Activated naive CD4-positive, alpha-beta T cell treated with anti-CD3 and anti-CD28 coated beads, Interleukin-2, amount 50 U/mL, for 24 hours (primary cell): ENCODE measurements around the gene EFHD1.
"Not testable (repeated sequence)": the region's sequence is repeated elsewhere in the genome, so short reads cannot be mapped to it uniquely, and the experiment has no call there.

Experiments used
- H3K27ac Mint-ChIP-seq: one replicate; pipeline ENCODE4 v1.8.0; 2021; ENCODE audit warnings: mild to moderate bottlenecking, mixed read lengths
- H3K27me3 Mint-ChIP-seq: one replicate; pipeline ENCODE4 v1.8.0; 2021; ENCODE audit warnings: mixed read lengths
- H3K36me3 Mint-ChIP-seq: one replicate; pipeline ENCODE4 v1.8.0; 2021; ENCODE audit warnings: mixed read lengths
- H3K4me1 Mint-ChIP-seq: one replicate; pipeline ENCODE4 v1.8.0; 2021; ENCODE audit warnings: mixed read lengths
- H3K4me3 Mint-ChIP-seq: one replicate; pipeline ENCODE4 v1.8.0; 2021; ENCODE audit warnings: mild to moderate bottlenecking, mixed read lengths
- H3K9me3 Mint-ChIP-seq: one replicate; pipeline ENCODE4 v1.8.0; 2021; ENCODE audit warnings: mixed read lengths

The EFHD1 gene

GRCh38 chr2:232634206-232635150, 1.1 kb downstream of the EFHD1 start:
- Mint-ChIP-seq H3K9me3 (no peaks in the 10 kb centered on the region), H3K36me3 (no peaks in the 10 kb centered on the region), H3K27me3 (peaks cover 21% of the 10 kb centered on the region), H3K27ac (no peak overlapping the region), H3K4me1 (peaks cover 6% of the 10 kb centered on the region), H3K4me3 (peak overlapping the region; percentile 42)

GRCh38 chr2:232635376-232635775, 2.0 kb downstream of the EFHD1 start:
- H3K9me3 Mint-ChIP-seq, H3K4me1 Mint-ChIP-seq, H3K36me3 Mint-ChIP-seq, H3K27ac Mint-ChIP-seq: not testable (repeated sequence)
- Mint-ChIP-seq H3K4me3 (peak overlapping the region; percentile 41), H3K27me3 (peaks cover 20% of the 10 kb centered on the region)

- H3K27ac Mint-ChIP-seq, result no peak overlapping the region
- H3K4me1 Mint-ChIP-seq, result peaks cover 6% of the 10 kb centered on the region
- H3K27me3 Mint-ChIP-seq, result peaks cover 20% of the 10 kb centered on the region
- no peaks in the 10 kb centered on the region for H3K9me3 Mint-ChIP-seq
- H3K4me3 Mint-ChIP-seq, result no peak overlapping the region
- no peaks in the 10 kb centered on the region for H3K36me3 Mint-ChIP-seq
These were observed 2.4 kb downstream of the EFHD1 start for GRCh38 chr2:232635820-232636219.

- peaks cover 18% of the 10 kb centered on the region for H3K27me3 Mint-ChIP-seq
- peak overlapping the region; percentile 51 for H3K27ac Mint-ChIP-seq
- H3K4me1 Mint-ChIP-seq, result peaks cover 6% of the 10 kb centered on the region
These were observed 3.5 kb downstream of the EFHD1 start for GRCh38 chr2:232636788-232637420.

GRCh38 chr2:232637866-232638583, 4.6 kb downstream of the EFHD1 start:
- Mint-ChIP-seq H3K27me3 (peaks cover 12% of the 10 kb centered on the region), H3K36me3 (no peaks in the 10 kb centered on the region), H3K9me3 (no peaks in the 10 kb centered on the region), H3K27ac (no peak overlapping the region), H3K4me3 (no peak overlapping the region), H3K4me1 (no peaks in the 10 kb centered on the region)

More at GRCh38 chr2:232636788-232637420, 3.5 kb downstream of the EFHD1 start:
- H3K36me3 Mint-ChIP-seq, result no peaks in the 10 kb centered on the region
- H3K9me3 Mint-ChIP-seq, result no peaks in the 10 kb centered on the region
- H3K4me3 Mint-ChIP-seq, result peak overlapping the region; percentile 20

- Mint-ChIP-seq H3K4me1 (no peaks in the 10 kb centered on the region), H3K4me3 (no peak overlapping the region), H3K36me3 (no peaks in the 10 kb centered on the region), H3K27ac (no peak overlapping the region), H3K9me3 (no peaks in the 10 kb centered on the region), H3K27me3 (peaks cover 3% of the 10 kb centered on the region)
These were observed 7.9 kb downstream of the EFHD1 start for GRCh38 chr2:232641153-232641848.

- Mint-ChIP-seq H3K4me3 (no peak overlapping the region), H3K36me3 (no peaks in the 10 kb centered on the region), H3K27me3 (peaks cover 3% of the 10 kb centered on the region), H3K27ac (no peak overlapping the region), H3K9me3 (no peaks in the 10 kb centered on the region), H3K4me1 (no peaks in the 10 kb centered on the region)
These were observed 9.7 kb downstream of the EFHD1 start for GRCh38 chr2:232643147-232643425.

GRCh38 chr2:232643813-232644347, 10.5 kb downstream of the EFHD1 start:
- Mint-ChIP-seq H3K27me3 (no peaks in the 10 kb centered on the region), H3K4me1 (no peaks in the 10 kb centered on the region), H3K4me3 (no peak overlapping the region), H3K9me3 (no peaks in the 10 kb centered on the region), H3K36me3 (no peaks in the 10 kb centered on the region), H3K27ac (no peak overlapping the region)

- Mint-ChIP-seq H3K36me3 (no peaks in the 10 kb centered on the region), H3K27ac (no peak overlapping the region), H3K4me1 (no peaks in the 10 kb centered on the region), H3K27me3 (no peaks in the 10 kb centered on the region), H3K9me3 (no peaks in the 10 kb centered on the region), H3K4me3 (no peak overlapping the region)
These were observed 11.7 kb downstream of the EFHD1 start for GRCh38 chr2:232645061-232645460.

GRCh38 chr2:232646726-232647125, 13.3 kb downstream of the EFHD1 start:
- Mint-ChIP-seq H3K4me3 (no peak overlapping the region), H3K4me1 (no peaks in the 10 kb centered on the region), H3K9me3 (no peaks in the 10 kb centered on the region), H3K36me3 (no peaks in the 10 kb centered on the region), H3K27ac (no peak overlapping the region), H3K27me3 (no peaks in the 10 kb centered on the region)

GRCh38 chr2:232647261-232647660, 13.9 kb downstream of the EFHD1 start:
- no peak overlapping the region for H3K4me3 Mint-ChIP-seq
- H3K27ac Mint-ChIP-seq, result no peak overlapping the region
- no peaks in the 10 kb centered on the region for H3K9me3 Mint-ChIP-seq
- no peaks in the 10 kb centered on the region for H3K36me3 Mint-ChIP-seq
- no peaks in the 10 kb centered on the region for H3K27me3 Mint-ChIP-seq
- H3K4me1 Mint-ChIP-seq, result no peaks in the 10 kb centered on the region

GRCh38 chr2:232649033-232649432, 15.6 kb downstream of the EFHD1 start:
- Mint-ChIP-seq H3K36me3 (no peaks in the 10 kb centered on the region), H3K27ac (no peak overlapping the region), H3K27me3 (no peaks in the 10 kb centered on the region), H3K4me3 (no peak overlapping the region), H3K9me3 (no peaks in the 10 kb centered on the region), H3K4me1 (no peaks in the 10 kb centered on the region)

- Mint-ChIP-seq H3K36me3 (no peaks in the 10 kb centered on the region), H3K4me1 (no peaks in the 10 kb centered on the region), H3K27ac (no peak overlapping the region), H3K27me3 (no peaks in the 10 kb centered on the region), H3K4me3 (no peak overlapping the region), H3K9me3 (no peaks in the 10 kb centered on the region)
These were observed 19.1 kb downstream of the EFHD1 start for GRCh38 chr2:232652505-232652851.

- Mint-ChIP-seq H3K36me3 (no peaks in the 10 kb centered on the region), H3K4me3 (no peak overlapping the region), H3K27ac (no peak overlapping the region), H3K4me1 (no peaks in the 10 kb centered on the region), H3K9me3 (no peaks in the 10 kb centered on the region), H3K27me3 (no peaks in the 10 kb centered on the region)
These were observed 20.0 kb downstream of the EFHD1 start for GRCh38 chr2:232653441-232653840.

GRCh38 chr2:232655392-232655791, 22.0 kb downstream of the EFHD1 start:
- Mint-ChIP-seq H3K36me3 (no peaks in the 10 kb centered on the region), H3K4me1 (no peaks in the 10 kb centered on the region), H3K4me3 (no peak overlapping the region), H3K27me3 (no peaks in the 10 kb centered on the region), H3K27ac (no peak overlapping the region), H3K9me3 (no peaks in the 10 kb centered on the region)
